Erythroblast (primary cell): Measurements from ENCODE around the gene LOXHD1.

Experiments used
- GATA1 ChIP-seq: IDR thresholded peaks from 2 replicates; pipeline ENCODE4 v1.6.1; 2011; ENCODE audit warnings: low read depth, mild to moderate bottlenecking, control low read depth, low read length, moderate library complexity
- POLR2A ChIP-seq: IDR thresholded peaks from 2 replicates; pipeline ENCODE4 v1.6.1; 2011; ENCODE audit warnings: mild to moderate bottlenecking, low read length

DNA sequence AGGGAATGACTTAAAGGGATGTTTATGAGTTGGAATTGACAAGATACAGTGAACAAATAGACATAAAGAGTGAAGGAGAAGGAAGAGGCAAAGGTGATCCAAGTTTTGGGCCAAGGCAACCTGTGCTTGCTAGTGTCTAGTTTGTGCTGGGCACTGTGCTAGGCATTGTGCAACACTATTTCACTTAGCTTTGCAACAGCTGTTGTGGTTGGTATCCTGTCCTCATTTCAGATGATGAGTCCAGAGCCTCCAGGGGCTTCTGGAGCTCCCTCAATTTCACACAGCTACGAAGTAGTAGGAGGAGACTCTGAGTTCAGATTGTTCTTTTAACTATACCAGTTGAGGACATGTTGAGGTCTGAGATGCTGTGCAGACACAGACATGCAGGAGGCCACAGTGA is 18.1 kb upstream of the LOXHD1 start:
- TF ChIP-seq POLR2A, result no peak
- no peak for TF ChIP-seq GATA1
